SH-SY5Y (cell line): ENCODE measurements around the gene POGLUT3.

ENCODE experiments used
- GATA2 ChIP-seq: IDR thresholded peaks from 2 replicates; pipeline ENCODE4 v1.6.1; 2011; ENCODE audit warnings: mild to moderate bottlenecking, low read depth, low read length
- GATA3 ChIP-seq: IDR thresholded peaks from 2 replicates; pipeline ENCODE4 v1.6.1; 2011; ENCODE audit warnings: low read depth, mild to moderate bottlenecking, low read length, moderate library complexity

DNA sequence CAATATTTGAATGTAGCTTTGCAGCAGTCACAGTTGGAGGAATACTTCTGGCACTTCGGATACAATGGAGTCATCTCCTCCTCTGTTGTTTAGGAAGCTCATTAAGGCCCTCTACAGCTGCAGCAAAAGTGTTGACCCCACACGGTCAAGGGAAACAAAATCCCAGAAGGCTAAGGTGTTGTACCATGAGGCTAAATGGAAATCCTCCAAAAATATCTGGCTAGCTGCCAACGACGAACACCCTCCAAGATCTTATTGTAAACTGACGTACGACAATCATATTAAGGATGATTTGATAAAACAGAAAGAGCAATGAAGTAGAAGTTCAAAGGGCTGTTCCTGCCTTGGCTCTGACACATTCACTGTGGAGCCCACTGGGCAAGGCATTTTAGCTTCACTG, 4.0 kb downstream of the POGLUT3 start:
- no peak for TF ChIP-seq GATA2
- TF ChIP-seq GATA3: no peak
